ENCODE results near the gene SHROOM2.

DNA sequence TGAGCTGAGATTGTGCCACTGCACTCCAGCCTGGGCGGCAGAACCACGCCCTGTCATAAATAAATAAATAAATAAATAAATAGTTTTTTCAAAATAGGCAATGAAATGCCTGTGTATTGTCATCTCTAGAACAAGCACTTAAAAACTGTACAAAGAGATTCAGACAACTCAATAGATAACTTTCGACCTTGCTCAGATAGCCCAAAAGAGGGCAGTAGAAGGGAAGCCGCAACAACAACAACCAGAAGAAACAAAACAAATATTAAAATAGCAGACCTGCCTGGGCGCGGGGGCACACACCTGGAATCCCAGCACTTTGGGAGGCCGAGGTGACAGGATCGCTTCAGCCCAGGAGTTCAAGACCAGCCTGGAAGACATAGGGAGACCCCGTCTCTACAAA is 171.5 kb downstream of the SHROOM2 start:
- TF ChIP-seq, protein P1, sequence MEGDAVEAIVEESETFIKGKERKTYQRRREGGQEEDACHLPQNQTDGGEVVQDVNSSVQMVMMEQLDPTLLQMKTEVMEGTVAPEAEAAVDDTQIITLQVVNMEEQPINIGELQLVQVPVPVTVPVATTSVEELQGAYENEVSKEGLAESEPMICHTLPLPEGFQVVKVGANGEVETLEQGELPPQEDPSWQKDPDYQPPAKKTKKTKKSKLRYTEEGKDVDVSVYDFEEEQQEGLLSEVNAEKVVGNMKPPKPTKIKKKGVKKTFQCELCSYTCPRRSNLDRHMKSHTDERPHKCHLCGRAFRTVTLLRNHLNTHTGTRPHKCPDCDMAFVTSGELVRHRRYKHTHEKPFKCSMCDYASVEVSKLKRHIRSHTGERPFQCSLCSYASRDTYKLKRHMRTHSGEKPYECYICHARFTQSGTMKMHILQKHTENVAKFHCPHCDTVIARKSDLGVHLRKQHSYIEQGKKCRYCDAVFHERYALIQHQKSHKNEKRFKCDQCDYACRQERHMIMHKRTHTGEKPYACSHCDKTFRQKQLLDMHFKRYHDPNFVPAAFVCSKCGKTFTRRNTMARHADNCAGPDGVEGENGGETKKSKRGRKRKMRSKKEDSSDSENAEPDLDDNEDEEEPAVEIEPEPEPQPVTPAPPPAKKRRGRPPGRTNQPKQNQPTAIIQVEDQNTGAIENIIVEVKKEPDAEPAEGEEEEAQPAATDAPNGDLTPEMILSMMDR (IDR thresholded peaks at IDR 0.05 in 4 of 5, conservative IDR thresholded peaks at IDR 0.05 in 1 of 5) = no peak
- TF ChIP-seq POLR2A (IDR thresholded peaks at IDR 0.05) = no peak
